GM08714 (cell line): ENCODE data around the gene MAMLD1.
A peak's percentile ranks its signal among the peaks of the same experiment; 100 is the strongest.

Experiments used
- H3K4me3 ChIP-seq: fragments of 200-500 bp; sonication (Bioruptor generic); 2 replicates; pipeline ENCODE4 v1.5.1; 2014; ENCODE audit warnings: mild to moderate bottlenecking, low read length, inconsistent platforms
- ZNF274 ChIP-seq: IDR thresholded peaks from 2 replicates; pipeline ENCODE4 v1.6.1; 2012; ENCODE audit warnings: mild to moderate bottlenecking, low read depth, low read length

The MAMLD1 gene

DNA sequence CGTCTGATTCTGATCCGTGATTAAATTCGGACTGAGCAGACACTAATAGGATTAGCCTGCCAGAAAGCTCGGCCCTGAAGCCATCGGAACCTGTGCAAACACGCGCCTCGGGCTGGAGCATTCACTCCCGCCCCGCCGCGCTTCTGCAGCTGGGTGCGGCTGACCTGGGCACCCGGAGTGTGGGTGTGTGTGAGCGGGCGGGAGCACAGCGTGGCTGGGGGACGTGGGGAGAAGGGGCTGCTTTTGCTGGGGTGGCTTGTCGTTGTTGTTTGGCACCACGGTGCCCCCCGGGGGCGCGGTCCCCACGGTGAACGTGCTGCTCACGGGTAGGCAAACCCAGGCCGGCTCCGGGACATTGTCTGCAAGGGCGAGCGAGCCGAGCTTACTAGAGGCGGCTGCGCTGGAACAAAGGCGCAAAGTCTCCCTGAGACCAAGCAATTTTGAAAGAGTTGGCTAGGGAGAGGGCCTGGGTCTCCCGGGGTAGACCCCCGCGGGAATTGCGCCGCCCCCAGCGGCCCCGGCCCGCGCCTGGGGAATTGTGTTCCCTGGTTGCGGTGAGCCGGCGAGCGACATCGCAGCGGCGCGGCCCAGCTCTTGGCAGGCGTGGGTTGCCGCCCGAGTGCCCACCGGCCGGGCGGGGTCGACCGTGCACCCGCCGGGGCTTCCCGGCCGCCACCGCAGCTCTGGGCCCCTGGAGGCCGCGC, 1.4 kb downstream of the MAMLD1 start:
- H3K4me3 ChIP-seq = no peak overlapping the region
- TF ChIP-seq ZNF274 = no peak

DNA sequence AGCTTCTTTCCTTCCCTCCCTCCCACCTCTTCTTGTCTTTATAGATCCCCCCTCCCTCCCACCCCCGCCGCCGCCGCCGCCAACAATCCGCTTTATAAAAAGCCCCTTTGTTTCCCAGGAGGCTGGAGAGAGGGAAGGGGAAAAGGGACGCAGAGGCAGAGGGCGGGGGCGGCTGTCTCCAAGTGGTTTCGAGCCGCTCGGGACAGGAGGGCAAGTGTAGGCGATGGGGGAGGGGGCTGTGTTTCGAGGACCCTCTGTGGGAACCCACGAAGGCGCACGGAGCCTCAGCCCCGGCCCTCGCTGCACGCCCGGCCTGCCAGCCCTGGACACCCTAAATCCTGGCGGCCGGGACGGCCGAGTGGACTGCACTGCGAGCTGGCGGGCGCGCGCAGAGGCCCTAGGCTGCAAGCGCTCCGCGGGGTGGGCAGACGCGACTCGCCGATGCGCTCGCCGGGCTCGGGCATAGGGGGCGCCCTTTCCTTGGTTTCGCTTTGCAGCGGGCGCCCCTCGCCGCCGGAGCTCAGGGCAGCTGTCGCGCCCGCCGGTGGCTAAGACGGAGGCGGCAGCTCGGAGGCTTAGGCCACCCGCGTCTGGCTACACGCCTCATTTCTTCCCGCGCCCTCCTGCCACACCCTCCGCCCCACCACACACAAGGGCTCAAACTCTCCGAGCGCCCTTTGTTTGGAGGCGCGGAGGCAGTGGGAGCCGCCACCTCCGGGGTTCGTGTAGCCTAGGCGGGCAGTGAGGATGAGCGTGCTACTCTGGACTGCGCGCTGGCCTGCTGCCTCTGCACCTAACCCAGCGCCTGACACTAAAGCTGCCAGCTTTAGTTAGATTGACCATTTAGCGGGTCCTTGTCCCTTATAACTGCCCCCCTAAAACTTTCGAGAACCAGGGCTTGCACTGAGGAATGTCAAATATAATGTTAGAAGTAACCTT, 2.2 kb downstream of the MAMLD1 start:
- no peak for TF ChIP-seq ZNF274
- peak overlapping the region; percentile 26; the same call in 1 of the 2 replicates for H3K4me3 ChIP-seq

DNA sequence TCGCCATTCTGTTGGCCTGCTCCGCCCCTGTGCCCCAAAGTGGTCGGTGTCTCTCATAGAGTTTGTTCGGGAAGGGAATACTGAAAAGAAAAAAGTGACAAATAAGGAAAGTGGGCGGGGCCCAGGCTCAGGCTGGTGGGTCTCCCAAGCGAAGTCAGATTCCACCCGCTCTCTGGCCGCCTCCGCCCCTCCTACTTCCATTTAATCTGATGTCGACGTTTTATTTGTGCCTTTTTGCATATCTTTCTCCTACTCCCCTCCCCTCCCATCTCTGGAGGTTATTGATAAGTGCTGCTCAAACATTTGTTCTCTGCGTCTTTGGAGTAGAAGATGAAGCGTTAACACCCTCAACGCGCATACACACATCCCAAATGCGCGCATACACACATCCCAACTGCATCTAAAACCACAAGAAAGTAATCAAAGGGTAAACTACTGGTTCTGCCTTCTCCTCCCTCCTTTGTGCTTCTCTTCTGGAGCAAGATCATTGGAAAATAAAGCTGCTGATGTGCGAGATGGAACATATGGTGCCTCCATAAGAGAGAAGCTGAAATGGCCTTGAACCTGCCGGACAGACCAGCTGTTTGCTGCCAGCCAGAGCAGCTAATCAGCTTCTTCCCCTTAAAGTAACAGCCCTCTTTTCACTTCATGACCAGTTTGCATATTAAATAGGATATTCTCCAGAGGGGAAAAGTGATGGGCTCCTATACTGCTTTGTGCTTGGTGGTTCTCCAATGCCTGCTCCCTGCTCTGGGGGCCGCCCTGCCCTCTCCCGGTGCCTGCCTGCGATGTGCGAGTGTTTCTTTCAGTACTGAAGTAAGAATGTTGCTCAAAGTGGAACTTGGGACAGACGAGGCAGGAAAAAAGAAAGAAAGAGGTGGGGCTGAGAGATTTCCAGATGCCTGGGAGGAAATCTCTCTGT, 3.1 kb downstream of the MAMLD1 start:
- TF ChIP-seq ZNF274 = no peak
- H3K4me3 ChIP-seq = no peak overlapping the region

DNA sequence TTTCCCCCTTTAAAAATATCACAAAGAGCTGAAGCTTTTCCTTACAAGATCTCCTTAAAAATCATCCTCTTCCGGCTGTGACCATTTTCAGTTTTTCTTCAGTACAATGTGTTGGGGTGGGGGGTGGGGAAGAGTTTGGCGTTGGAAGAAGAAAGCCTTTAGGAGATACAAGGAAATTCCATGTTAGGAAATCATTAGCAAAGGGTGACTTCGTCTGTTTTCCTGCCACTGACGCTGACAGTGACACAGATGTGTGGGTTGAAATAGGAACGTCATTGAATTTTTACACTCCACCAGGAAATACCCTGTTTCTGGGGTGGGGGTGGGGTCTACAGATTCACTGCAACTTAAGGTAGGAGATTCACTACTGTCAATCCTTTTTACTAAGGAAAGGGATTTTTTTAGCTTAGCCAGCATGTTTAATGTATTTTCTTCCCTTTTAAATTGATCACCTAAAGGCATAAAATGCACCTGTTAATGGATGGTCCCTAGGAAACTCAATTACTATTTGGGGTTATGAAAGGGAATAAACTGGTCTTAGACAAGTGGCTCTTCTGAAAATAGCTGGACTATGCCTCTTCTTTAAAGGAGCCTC, 3.9 kb downstream of the MAMLD1 start:
- no peak for TF ChIP-seq ZNF274
- H3K4me3 ChIP-seq = no peak overlapping the region

DNA sequence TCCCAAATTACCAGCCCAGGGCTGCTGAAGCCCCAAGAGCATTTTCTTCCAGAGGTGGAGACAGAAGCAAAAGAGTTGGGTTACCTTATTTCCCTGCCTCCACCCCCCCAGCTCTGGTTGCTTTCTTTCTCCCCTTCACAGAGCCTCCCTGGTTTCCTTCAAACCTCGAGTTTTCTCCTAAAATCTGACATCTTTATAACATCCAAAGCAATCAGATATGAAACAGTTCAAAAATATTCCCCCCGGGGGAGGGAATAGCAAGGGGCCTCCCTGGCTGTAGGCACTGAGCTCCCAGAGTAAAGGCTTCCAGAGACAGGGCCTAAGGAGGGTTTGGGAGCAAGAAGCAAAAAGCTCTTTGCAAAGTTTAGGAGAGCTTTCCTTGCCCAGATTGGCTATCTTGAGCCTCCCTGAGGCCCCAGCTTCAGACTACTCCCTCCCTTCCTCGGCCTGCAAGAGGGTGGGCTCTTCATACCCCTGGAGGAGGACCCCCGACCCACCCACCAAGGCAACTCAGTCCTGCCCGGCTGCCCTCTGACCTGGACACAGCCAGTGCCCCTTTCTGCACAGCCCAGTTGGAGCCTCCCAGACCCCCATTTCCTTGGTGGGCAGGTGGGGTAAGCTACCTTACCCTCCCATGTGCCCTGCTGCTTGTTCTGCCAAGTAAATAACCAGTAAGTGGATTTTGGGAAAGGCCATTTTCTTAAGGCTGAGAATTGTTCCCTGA, 7.6 kb downstream of the MAMLD1 start:
- no peak overlapping the region for H3K4me3 ChIP-seq
- no peak for TF ChIP-seq ZNF274

DNA sequence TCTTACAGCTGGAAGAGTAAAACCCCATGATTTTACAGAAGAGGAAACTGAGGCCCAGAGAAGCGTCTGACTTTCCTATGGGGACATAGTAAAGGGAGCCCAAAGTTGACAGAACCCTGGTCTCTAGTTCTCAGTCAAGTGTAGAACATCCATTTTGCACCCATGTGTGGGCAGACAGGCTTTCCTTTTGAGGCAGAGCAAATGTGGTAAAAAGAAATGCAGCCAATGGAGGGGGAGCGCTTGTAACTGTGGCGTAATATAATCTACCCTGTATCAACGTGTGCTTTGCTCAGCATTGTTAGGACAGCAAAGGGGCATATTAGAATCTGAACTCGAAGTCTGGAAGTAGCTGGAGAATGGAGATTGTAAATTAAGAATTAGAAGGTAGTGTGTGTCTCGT, 8.8 kb downstream of the MAMLD1 start:
- TF ChIP-seq ZNF274 = no peak
- H3K4me3 ChIP-seq = no peak overlapping the region

DNA sequence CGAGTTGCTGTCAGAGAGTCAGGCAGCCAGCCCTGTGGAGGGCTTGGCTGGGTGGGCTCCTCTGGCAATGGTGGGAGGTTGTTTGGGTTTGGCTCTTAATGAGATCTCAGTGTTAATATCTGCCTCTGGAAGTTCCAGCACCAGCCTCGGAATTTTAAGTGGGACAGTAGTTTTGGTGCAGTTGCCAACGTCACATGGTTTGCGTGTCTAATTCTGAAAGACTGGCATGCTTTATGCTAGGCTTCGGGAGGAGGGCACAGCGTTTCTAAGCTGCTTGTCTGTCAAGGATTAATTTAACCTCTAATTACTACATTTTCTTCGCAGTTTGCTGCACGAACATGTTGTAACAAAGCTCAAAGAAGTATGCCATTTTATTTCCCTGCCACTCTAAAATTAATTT, 9.2 kb downstream of the MAMLD1 start:
- H3K4me3 ChIP-seq = no peak overlapping the region
- TF ChIP-seq ZNF274 = no peak

DNA sequence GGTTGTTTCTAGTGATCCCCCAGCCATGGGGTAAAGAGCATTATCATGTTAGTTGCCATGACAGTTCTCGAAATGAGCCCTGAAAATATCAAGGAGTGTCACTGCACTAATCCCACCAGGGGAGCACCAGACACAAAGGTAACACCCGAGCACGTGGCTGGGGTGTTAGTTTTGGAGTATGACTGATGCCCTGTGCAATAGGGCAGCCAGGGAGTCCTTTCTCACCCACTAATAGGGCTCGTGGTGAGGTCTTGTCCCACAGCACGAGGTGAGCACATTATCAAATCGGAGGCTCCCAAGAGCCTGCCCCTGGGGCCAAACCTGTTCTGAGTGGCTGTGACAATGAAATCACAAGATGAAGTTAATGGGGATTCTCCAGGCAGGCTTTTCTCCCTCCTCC, 9.6 kb downstream of the MAMLD1 start:
- no peak for TF ChIP-seq ZNF274

DNA sequence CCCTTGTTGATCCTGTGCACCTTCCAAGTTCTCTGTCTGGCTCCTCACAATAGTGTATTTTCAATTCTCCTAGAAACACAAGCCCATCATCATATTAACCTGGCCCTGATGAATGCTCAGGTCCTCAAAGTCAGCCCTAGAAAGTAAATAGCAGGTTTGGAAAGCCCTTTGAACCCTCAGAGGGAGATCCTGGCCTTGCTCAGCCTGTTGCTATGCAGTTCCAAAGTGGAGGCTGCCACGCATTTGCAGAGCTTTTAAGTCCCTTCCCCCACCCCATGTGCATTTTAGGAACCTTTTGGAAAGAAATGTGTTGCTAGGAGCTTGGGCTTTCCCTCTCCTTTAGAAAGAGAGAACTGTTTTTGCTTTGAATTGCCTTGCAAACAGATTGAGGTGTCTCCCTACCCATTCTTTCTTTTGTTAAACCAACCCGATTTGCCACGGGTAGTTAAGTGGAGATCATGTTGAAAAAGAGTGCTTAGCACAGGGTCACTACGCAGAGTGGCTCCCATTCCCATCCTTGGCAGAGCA, 12.2 kb downstream of the MAMLD1 start:
- no peak overlapping the region for H3K4me3 ChIP-seq
- TF ChIP-seq ZNF274 = no peak

More for the DNA sequence above, 9.6 kb downstream of the MAMLD1 start:
- no peak overlapping the region for H3K4me3 ChIP-seq

DNA sequence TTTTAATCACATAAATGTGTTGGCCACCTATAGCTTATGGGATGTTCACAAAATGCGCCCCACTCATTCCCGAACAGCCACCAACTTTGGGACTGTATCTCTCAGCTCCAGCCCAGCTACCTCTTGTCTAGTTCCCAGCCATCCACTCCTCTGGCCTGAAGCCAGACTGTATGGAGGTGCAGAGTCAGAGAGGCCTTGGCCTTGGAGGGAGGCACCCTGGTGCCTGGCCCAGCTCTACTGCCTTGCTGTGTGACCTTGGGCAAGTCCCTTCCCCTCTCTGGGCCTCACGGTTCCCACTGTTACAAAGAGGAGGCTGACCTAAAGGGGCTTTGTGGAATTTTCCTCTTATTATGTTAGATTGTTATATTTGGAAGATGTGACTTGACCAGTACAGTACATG, 13.9 kb downstream of the MAMLD1 start:
- no peak for TF ChIP-seq ZNF274
- no peak overlapping the region for H3K4me3 ChIP-seq

DNA sequence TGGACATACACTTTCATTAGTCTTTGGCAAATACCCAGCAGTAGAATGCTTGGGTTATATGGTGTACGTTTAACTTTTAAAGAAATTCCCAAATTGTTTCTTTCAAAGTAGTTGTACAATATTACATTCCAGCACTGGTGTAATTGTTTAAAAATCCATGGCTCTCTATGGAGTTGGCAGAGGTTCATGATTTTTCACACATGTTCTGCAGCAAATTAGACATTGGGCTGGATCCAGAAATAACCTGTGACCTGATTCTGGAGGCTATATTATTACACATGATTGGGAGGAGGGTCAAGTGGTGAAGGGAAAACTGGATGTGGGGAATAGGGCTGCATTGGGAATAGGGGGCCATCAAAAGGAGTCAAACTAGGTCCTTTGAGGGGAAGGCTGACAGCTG, 41.9 kb downstream of the MAMLD1 start:
- TF ChIP-seq ZNF274 = no peak
- H3K4me3 ChIP-seq = no peak overlapping the region

DNA sequence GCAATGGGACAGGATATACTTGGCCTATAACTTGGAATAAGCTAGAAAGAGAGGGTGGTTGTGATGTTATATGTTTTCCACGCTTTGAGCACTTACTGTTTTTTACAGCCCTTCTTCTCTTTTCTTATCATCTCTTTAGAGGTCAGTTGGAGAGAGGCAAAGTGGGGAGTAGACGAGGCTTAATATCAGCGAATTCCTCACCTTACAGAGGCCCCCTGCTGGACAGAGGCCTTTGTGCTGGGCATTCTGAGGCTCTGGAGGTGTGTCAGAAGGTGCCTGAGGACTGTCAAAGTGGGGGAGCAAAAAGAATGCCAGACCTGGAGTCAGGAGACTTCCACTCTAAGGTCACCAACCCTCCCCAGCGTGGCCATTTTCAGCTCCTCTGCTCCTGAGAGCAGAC, 42.5 kb downstream of the MAMLD1 start:
- H3K4me3 ChIP-seq = no peak overlapping the region
- TF ChIP-seq ZNF274 = no peak

DNA sequence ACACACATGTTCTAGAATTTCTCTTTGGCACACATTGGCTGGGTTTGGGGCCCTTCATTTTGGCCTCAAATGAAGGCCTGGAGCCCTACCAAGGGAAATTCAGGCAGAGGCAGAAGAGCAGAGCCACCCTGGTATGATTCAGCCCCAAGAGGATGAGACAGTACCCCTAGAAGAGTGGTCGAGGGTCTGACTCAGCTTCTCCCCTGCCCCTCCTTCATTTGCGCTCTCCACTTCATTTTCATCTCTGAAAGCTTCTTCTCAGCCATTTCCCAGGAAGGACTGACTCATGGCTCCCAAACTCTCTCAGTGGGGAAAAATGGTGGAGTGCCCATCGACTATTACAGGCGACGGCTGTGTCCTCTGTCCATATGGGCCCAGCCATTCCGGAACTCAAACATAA, 43.5 kb downstream of the MAMLD1 start:
- no peak overlapping the region for H3K4me3 ChIP-seq

More for the DNA sequence above, 43.5 kb downstream of the MAMLD1 start:
- TF ChIP-seq ZNF274 = no peak
